Psoas muscle (tissue), 8 donors: ENCODE results near the gene ZMIZ1. TPM values are rescaled to one million over a fixed set of nuclear protein-coding genes. Genes with fewer than 3 reads are reported as not detected.

ENCODE experiments used
- ATAC-seq, 4 donors: fragments of 200-7000 bp; cut with Tn5 transposase; one replicate each; pipeline ENCODE4 v1.9.1; 2020; ENCODE audit warnings: moderate library complexity in 3 of 4, mild to moderate bottlenecking in 2 of 4
- DNase-seq, 2 donors: peaks; one replicate each; pipeline ENCODE4 v3.0.0-alpha.2; 2020
- H3K27ac ChIP-seq: fragments of 200-600 bp; one replicate; pipeline ENCODE4 v1.8.0; 2022
- H3K27me3 ChIP-seq, 3 donors: fragments of 200-600 bp in 1 of 3; one replicate each; pipeline versions ENCODE4 v1.6.1 to v1.8.0; 2013 to 2022; ENCODE audit warnings: low read length in 2 of 3, mild to moderate bottlenecking in 2 of 3, moderate library complexity in 1 of 3; ENCODE audit not compliant: insufficient read depth in 3 of 3
- H3K36me3 ChIP-seq, 2 donors: fragments of 200-600 bp in 1 of 2; one replicate each; pipeline versions ENCODE4 v1.6.1 to v1.8.0; 2013 to 2022; ENCODE audit warnings: low read depth in 1 of 2, mild to moderate bottlenecking in 1 of 2, moderate library complexity in 1 of 2; ENCODE audit not compliant: insufficient read depth in 1 of 2
- H3K4me1 ChIP-seq: fragments of 200-600 bp; one replicate; pipeline ENCODE4 v1.8.0; 2022
- H3K4me3 ChIP-seq: fragments of 200-600 bp; one replicate; pipeline ENCODE4 v1.8.0; 2022; ENCODE audit warnings: mild to moderate bottlenecking
- H3K9me3 ChIP-seq: fragments of 200-600 bp; one replicate; pipeline ENCODE4 v1.8.0; 2022
- WGBS, 3 donors: extraction: QIAGEN DNeasy Blood & Tissue Kit; methylation state at CpG; one replicate each; pipeline versions ENCODE4 v1.1.6 to v1.1.7; 2013; 5-methylcytosine and 5-hydroxymethylcytosine counted together
- intact Hi-C, 2 donors: fragments of 100-400 bp; cut with DNase I; formaldehyde crosslinking; loops; one replicate each; pipeline versions ENCODE4 v1.11.0 to v1.14.2; 2022
- polyA plus RNA-seq, 3 donors: library from polyadenylated mRNA; stranded (reverse); fragments of 200-250 nt; gene quantifications; one replicate each; pipeline ENCODE4 v1.2.3, GENCODE V29; 2013
- total RNA-seq, 4 donors: library from RNA; stranded (reverse); fragmentation: NEBNext Ultra II Directional in 2 of 4; extraction: Animal tissue kit (Norgen Biotek cat#: 25700) in 2 of 4; gene quantifications; one replicate each; pipeline versions ENCODE4 v1.2.1 to v1.2.4, GENCODE V29; 2021 to 2023
- TF ChIP-seq, protein P1 (sequence below): fragments of 200-600 bp; IDR thresholded peaks from one replicate; pipeline ENCODE4 v1.8.0; 2022; ENCODE audit warnings: antibody characterized with exemption
- donor health status: healthy with polysubstance abuse.
- donor health status: DM: no; HTN: no; CAD: no; lungs with moderate emphysema.
- donor health status: Bipolar disorder and iron deficiency.
- donor health status: healthy.
- donor health status: DM: yes; HTN: yes; CAD: no.
- donor health status: DM: no; HTN: no; CAD: no.
- donor health status: DM: no; HTN: no; CAD: no.
- donor health status: DM: yes; HTN: yes; CAD: no.

ZMIZ1 gene
- total and polyA plus RNA-seq, 7 donors, result 10.4 to 37.6 (median 30.0) TPM

DNA sequence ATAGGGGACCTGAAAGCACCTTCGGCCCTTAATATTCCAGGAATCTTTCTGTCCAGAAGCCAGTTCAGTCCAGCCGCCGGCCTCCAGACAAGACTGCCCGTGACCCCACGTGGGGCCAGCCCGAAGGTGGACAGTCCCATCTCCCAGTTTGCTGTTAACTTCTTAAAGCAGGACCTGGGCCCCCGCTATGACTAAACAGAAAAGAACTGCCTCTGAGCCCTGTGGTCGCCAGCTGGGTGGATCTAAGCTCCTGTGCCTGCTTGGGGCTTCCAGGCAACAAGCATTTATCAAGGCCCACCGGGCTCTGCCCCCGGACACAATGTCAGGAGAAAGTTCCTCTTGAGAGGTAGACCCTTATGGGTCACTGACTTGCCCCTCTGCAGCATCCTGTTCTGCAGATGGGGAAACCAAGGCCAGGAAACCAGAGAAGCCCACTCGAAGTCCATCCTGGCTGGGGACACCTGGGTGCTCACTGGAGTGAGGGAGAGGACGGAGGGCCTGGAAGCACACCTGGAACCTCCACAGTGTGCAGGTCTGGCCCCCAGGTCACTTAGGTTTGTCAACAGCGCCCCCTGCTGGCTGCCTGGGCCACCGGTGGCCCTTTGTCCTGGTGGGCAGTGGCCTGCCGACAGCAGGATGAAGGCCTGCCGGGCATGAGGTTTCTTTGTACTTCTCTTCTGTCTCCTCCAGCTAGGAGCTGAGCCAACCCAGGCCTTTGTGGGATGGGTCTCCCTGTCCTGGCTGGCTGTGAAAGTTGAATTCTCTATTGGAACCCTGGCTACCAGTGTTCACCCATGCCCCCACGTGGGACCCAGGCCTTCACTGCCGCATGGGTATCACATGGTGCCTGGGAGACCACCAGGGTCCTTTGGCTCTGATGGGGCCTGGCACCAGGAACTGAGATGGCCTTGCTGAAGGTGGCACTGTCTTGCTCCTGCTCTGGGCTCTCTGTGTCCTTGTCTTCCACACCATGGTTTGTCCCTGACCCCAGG lies 128.0 kb downstream of the ZMIZ1 start:
- no peaks in the 10 kb centered on the region for H3K27me3 ChIP-seq
- no peak overlapping the region for H3K27ac ChIP-seq
- DNase-seq (peak; percentile 77 to 88), ATAC-seq (peak; percentile 52 to 74 (median 64))
- peaks cover 26% of the 10 kb centered on the region for H3K4me1 ChIP-seq
- H3K4me3 ChIP-seq, result no peak overlapping the region
- H3K36me3 ChIP-seq, result peaks cover 0 to 8% of the 10 kb centered on the region in 2 donors
- WGBS, 3 donors, result 64 to 77% (median 68%) methylated on average over 18 of the region's 18 CpGs
- intact Hi-C loops, result loop anchor here (2.0 to 10.0 kb wide), 10 partner anchors 129 to 1154 kb away; partner anchors contain the start of gene ZMIZ1 (in 1 of the 2)
- TF ChIP-seq, protein P1, sequence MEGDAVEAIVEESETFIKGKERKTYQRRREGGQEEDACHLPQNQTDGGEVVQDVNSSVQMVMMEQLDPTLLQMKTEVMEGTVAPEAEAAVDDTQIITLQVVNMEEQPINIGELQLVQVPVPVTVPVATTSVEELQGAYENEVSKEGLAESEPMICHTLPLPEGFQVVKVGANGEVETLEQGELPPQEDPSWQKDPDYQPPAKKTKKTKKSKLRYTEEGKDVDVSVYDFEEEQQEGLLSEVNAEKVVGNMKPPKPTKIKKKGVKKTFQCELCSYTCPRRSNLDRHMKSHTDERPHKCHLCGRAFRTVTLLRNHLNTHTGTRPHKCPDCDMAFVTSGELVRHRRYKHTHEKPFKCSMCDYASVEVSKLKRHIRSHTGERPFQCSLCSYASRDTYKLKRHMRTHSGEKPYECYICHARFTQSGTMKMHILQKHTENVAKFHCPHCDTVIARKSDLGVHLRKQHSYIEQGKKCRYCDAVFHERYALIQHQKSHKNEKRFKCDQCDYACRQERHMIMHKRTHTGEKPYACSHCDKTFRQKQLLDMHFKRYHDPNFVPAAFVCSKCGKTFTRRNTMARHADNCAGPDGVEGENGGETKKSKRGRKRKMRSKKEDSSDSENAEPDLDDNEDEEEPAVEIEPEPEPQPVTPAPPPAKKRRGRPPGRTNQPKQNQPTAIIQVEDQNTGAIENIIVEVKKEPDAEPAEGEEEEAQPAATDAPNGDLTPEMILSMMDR, result peak; percentile 95
- no peaks in the 10 kb centered on the region for H3K9me3 ChIP-seq

- H3K36me3 ChIP-seq, result peaks cover 0 to 15% of the 10 kb centered on the region in 2 donors
- H3K9me3 ChIP-seq, result no peaks in the 10 kb centered on the region
- DNase-seq (no peak), ATAC-seq (no peak)
- no peak overlapping the region for H3K27ac ChIP-seq
- H3K27me3 ChIP-seq, result no peaks in the 10 kb centered on the region
- WGBS, 3 donors, result 97 to 99% (median 98%) methylated on average over 4 of the region's 4 CpGs
- peaks cover 21% of the 10 kb centered on the region for H3K4me1 ChIP-seq
- intact Hi-C loops, result loop anchor here (2.0 to 10.0 kb wide), 10 partner anchors 130 to 1155 kb away; partner anchors contain the start of gene ZMIZ1 (in 1 of the 2)
- TF ChIP-seq, protein P1, result no peak
- no peak overlapping the region for H3K4me3 ChIP-seq
Observed at GRCh38 chr10:79197558-79197957, 128.8 kb downstream of the ZMIZ1 start.

- Histone ChIP-seq H3K27ac (no peak overlapping the region), H3K9me3 (no peaks in the 10 kb centered on the region), H3K27me3 (no peaks in the 10 kb centered on the region), H3K4me1 (peaks cover 4% of the 10 kb centered on the region), H3K36me3 (peaks cover 0 to 38% of the 10 kb centered on the region in 2 donors), H3K4me3 (no peak overlapping the region)
- intact Hi-C loops, result no loop called here
- ATAC-seq (no peak), DNase-seq (no peak)
- WGBS, 3 donors, result 93 to 96% (median 95%) methylated on average over 7 of the region's 7 CpGs
- TF ChIP-seq, protein P1, result no peak
Observed at GRCh38 chr10:79200346-79200745, 131.6 kb downstream of the ZMIZ1 start.

- peaks cover 0 to 50% of the 10 kb centered on the region in 2 donors for H3K36me3 ChIP-seq
- WGBS, 3 donors, result 89 to 93% (median 90%) methylated on average over 8 of the region's 8 CpGs
Observed at GRCh38 chr10:79201706-79202105, 132.9 kb downstream of the ZMIZ1 start.

More at GRCh38 chr10:79201706-79202105, 132.9 kb downstream of the ZMIZ1 start:
- no peaks in the 10 kb centered on the region for H3K9me3 ChIP-seq
- intact Hi-C loops, result no loop called here
- H3K4me3 ChIP-seq, result no peak overlapping the region
- no peak overlapping the region for H3K27ac ChIP-seq
- H3K27me3 ChIP-seq, result no peaks in the 10 kb centered on the region
- TF ChIP-seq, protein P1, result no peak
- DNase-seq (no peak), ATAC-seq (no peak)
- H3K4me1 ChIP-seq, result no peaks in the 10 kb centered on the region
